HG03342 (cell line): ENCODE data around the gene DENND1A.

Experiments used
- ATAC-seq: cut with Tn5 transposase; IDR thresholded peaks from one replicate; pipeline ENCODE4 v1.9.1; 2021; ENCODE audit warnings: mild to moderate bottlenecking, moderate library complexity; ENCODE audit not compliant: unreplicated experiment

DENND1A gene

DNA sequence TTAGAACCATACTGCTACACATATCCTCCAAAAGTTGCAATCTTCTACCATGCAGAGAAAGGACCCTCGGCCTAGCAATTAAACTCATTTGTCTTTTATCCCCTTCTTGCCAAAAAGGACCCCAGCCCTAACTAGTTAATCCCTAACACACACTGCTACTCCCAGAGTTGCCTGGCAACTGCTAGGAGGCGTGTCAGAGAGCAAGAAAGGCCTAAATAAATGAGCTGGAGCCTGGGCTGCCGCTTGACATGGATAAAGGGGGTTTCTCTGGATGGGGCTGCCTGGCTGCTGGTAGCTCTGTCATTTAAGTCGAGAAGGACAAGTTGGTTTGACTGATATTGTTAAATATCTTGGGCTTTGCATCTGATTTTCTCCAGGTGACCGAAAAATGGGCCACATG, 379.1 kb downstream of the DENND1A start:
- no peak for ATAC-seq

DNA sequence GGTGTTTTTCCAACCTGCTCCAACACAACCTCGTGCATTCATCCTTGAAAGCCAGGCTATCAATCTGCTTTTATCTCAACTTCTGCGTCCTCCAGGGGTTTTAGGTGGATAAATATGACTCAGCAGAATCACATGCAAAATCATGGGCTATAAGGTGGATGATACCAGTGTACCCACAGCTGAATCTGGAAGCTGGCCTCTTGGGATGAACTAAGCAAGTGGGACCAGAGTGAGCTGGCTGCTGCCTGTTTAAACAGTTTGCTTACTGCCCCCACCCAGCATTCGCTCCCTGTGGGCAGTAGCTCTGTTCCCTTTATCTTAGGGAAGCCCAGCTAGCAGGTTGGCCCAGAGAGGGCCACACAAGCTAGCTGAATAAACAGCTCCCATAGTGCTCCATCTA, 379.9 kb downstream of the DENND1A start:
- no peak for ATAC-seq

DNA sequence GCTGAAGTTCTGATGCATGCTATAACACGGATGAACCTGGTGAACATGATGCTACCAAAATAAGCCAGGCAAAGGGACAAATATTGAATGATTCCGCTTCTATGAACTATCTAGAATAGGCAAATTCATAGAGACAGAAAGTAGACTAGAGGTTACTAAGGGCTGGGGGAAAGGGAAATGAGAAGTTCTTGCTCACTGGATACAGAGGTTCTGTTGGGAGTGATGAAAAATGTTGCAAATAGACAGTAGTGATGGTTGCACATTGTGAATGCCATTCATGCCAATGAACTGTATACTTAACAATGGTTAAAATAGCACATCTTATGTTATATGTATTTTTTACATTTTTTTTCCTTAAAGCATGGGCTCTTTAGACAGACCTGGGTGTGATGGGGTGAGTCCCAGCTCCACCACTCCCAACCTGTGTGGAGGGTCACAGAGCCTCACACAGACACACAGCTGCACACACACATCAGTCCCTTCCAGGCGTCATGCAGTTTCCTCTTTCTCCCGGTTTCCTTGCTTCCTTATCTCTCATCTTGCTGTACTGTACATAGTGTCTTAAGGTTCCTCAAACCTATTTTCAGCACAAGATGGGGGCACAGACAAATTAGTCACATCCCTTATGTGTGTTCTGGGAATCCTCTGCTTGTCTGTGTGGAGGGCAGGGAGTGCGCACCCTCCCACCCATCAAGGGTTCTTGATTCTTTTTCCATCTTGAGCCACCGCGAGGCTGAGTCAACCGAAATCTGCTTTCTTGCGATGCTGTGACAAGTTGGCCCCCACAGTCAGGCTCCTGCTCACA, 381.0 kb downstream of the DENND1A start:
- ATAC-seq = no peak

DNA sequence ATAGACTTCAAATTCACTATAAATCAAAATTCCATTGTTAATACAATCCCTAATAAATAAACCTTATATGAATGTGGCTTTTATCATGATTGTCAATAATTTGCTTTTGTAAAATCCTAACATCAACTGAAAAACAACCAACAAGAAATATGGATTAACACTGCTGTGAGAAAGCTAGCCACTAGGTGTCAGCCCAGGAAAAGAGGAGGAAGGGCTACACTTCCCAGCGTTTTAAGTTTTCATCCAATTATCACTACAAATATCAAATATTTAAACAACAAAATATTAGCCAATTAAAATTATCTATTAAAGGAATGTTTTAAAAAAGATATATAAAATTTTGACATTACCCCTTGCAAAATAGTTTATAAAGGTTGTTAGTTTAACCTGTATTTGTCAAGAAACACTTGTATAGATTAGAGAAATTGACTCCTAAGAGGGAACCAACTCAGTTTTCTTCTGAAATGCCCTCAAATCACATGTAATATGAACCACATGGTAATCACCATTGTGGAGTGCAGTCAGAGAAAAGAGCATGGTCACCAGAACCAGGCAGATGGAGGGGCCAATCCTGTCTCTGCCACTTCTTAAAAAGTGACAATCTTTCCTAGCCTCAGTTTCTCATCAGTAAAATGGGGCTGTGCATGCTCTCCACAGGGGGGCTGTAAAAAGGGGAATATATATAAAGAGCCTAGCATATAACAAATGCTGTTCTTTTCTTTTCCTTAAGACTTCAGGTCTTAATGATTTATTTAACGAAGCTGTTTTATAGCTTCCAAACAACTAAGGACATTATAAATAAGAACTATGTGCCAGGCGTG, 385.7 kb downstream of the DENND1A start:
- ATAC-seq = no peak

DNA sequence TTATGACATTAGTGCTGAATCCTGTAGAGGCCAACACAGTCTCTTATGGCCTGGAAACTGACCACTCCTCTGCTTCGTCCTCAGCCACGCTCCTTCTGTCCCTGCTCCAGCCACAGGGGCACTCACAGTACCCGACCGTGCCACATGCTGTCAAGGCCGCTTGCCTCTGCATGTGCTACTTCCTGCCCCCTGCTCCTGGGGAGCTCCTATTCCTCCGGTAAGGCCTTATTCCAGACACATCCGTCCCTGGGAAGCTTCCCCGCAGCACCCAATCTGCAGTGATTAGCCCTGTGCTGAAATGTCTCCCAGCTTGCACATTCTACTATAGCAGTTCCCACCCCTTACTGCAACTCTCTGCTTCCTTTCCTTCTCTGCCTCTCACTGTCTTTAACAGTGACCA, 386.4 kb downstream of the DENND1A start:
- ATAC-seq = no peak

DNA sequence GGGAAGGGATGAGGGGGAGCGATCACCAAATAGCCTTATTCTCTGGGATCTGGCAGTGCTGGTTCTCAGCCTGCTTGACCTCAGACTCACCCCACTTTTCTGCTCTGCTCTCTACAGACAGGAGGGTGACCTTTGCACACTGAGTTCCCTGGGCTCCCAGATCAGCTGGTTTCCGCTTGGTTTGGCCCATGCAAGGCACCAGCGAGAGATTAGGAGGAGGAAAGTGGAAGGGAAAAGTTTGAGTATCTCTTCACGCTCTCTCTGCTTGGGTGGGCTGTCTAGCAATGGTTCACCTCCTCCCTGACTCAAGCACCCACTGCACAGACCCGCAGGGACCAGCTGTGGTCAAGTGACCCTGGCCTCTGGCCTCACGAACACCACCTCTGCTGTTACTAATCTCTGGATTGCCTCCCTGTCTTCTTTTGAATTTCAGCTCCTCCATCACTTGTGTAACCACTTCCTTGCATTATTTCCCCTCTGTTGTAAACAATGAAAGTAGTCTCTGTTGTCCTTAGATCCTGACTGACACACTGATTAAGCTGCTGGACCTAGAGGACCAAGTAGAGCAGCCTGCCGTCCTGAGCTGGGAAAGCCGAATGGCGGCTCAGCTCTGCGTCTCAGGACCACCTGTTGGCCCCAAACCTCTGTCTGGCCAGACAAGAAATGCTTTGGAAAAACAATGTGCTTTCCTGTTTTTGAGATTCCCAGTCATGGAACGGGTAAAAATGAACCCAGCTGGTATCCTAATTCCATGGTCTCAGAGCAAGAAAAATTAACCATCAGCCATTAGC, 387.3 kb downstream of the DENND1A start:
- ATAC-seq = no peak

DNA sequence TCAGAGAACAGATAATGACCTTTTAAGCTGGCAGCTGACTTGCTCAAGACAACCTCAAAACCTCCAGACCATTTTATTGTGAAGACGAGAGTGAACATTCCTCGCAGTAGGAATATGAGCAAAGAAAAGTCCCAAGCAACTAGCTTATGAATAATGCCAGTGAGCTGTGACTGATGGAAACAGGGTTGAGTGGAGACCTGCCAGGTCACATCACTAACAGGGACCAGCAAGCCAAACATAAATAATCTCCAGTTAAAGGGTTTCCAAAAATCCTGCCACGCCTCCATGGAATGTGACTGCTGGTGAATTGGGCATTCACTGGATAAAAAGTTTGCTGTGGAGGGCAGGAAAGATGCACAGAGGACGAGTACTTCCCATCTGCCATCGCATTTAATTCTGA, 388.5 kb downstream of the DENND1A start:
- no peak for ATAC-seq

DNA sequence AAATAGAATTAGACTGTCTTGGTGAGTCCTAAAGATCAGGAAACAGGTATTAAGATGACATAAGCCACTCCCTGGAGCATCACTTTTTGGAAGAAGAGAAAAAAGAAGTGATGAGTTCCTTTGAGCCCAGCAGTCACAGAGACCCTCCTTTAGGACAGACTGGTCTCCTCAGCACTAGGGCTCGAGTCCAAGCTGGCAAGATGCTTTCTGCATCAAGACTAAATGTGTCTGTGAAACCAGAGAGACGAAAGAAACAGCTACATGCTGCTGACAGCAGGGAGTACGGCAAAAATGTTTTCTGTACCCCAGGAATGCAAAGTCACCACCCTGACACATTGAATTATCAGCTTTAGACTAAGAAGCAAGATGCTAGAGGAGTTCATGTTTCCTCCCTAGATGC, 389.5 kb downstream of the DENND1A start:
- ATAC-seq = no peak

DNA sequence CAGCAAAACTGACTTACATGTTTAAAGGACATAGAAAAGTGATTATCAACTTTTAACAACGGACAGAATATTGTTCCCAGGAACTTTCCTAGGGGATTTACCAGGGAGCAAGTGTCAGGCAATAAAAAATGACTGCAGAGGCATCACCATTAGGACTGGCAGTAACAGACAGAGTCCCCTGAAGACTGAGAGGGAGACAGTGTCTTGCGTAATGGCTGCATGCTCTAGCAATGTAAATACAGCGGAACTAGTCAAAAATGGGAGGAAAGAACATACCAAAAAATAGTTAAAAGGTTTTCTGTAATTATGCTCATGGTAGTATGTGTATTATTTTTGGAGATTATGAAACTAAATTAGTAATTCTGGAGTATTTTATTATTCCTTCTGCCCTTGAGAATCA, 392.1 kb downstream of the DENND1A start:
- ATAC-seq = no peak

DNA sequence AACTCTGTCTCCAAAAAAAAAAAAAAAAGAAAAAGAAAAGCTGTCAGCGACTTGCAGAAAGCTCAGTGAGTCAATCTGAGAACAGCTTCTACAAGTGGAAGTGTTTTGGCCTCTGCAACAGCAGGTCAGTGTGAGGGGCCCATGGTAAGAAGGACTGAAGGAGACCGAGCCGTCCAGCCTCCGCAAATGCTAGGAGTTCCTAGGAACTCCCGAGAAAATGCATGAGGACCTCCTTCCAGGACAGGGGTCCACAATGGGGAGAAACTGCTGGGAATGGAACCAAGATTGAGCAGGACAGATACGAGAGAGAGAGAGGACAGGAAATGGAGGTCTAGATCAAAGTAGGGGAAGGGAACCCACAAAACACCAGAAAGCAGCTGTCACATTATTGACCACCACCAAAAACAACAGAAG, 393.5 kb downstream of the DENND1A start:
- ATAC-seq = no peak

DNA sequence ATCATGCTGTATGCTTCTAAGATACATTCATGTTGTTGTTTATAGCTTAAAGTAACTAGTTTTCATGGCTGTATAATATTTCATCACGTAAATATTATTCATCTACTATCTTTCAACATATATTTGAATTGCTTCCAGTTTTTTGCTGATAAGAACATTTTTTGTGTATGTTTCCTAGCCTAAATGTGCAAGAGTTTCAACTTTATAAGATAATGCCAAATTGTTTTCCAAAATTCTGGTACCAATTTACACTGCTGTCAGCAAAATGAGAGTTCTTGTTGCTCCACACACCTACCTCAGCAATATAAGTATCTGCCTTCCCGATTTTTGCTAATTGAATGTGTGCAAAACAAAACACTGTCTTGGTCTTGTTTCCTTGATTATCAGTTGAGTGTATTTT, 395.6 kb downstream of the DENND1A start:
- ATAC-seq = no peak

DNA sequence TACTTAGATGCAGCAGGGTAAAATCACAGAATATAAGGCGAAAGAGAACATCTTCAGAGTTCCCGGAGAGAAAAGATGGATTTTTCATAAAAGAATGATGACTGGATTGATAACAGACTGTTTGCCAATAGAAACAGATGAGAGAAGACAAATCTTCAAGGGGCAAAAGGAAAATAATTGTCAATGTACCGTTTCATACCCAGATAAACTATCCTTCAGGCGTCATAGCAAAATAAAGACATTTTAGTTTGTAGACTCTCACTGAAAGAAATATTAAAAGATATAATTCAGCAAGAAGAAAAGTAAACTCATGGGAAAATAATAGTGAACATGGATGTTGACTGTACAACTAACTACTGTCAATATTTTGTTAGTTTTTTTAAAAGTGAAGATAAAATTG, 399.7 kb downstream of the DENND1A start:
- no peak for ATAC-seq

DNA sequence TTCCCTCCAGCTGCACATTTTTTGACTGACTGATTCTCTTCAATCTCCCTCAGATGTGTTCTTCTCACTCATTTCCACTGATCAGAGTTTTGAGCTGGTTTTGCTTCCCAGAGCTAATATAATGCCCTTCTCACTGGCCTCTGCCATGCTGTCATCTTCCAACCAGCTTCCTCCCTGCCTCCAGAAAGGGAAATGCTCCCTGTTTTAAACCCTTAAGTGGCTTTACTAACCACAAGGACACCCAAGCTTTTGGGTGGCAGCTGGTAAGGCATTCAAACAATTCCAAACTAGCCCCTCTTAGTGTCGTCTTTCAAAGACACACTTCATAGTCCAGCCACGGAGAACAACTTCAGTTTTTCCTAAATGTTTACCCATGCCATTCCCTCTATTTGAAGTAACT, 401.4 kb downstream of the DENND1A start:
- ATAC-seq = no peak

DNA sequence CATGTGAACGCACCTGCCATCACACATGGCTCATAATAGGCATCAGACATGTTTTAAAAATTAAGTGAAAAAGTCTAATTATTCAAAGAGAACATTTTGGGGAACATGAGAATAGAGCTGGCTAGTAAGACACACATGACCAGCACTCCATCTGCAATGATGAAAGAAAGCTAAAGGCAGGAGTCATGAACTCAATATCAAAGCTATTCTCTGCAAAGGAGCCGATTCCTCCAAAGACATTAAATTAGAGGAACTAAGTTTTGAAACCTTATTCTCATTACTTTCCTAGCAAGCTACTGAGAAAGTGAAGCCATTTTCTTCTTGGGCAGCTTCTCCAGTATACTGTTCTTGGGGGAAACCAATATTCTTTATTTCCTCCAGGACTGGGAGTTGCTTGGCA, 401.9 kb downstream of the DENND1A start:
- no peak for ATAC-seq

DNA sequence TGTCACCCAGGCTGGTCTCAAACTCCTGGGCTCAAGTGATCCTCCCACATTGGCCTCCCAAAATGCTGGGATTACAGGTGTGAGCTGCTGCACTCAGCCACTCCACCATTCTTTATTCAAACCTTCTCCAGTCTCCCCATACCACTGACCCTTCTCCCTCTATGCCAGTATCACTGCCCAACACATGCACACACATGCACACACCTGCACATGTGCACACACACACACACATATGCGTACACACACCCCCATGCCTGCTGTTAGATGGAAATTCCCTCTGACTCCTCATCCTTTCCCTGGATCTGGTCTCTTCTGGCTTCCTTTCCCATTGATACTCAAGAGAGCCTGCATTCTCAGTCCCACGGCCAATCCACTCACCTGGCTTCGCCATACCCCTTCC, 404.0 kb downstream of the DENND1A start:
- ATAC-seq = no peak

DNA sequence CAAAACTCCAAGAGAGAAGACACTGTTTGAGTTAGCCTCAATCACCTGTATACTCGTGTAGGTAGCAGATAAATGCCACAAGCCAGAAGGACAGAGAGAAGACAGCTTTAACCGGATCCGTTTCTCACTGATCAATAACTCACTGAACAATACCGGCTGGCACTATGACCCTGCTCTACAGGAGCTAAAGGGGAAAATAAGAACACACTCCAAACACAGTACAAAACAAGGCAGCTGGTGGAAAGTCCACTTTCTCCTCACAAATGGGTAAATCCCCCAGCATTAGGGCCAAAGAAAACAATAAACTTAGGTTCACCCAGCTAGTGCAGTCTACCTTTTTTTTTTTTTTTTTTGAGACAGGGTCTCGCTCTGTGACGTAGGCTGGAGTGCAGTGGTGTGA, 404.5 kb downstream of the DENND1A start:
- no peak for ATAC-seq

DNA sequence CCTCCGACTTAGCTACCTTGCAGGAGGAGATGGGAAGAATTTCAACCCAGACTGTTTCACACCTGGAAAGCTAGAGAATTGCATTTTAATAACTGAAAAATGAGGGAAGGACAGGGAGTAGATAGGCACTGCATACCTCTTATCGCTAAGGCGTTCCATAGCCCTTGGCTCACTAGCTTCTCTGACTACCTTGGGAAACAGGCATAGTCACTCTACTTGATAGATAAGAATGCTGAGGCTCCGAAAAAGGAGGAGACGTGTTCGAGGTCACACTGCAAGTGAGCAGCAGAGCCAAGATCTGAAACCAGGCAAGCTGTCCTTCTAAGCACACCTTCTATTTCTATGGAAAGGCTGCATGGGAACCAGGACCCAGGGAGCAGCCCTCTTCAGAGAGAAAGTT, 405.1 kb downstream of the DENND1A start:
- ATAC-seq = no peak

DNA sequence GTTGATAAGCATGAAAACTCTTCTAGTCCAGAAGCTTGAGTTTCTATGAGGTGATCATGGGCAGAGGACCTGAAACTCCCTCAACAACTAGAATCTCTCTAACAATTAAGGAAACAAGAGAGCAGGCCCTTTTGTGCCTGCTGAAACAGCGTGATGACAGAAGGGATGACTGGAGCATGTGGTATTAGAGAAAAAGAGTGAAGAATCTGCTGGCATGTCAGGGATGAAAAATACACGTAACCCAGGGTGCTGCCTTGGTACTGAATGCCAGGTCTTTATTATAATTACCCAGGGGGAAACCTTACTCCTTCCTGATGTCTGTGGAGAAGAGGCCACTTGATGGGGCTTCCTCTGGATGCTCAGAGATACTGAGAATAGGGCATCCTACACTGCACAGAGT, 406.1 kb downstream of the DENND1A start:
- no peak for ATAC-seq

DNA sequence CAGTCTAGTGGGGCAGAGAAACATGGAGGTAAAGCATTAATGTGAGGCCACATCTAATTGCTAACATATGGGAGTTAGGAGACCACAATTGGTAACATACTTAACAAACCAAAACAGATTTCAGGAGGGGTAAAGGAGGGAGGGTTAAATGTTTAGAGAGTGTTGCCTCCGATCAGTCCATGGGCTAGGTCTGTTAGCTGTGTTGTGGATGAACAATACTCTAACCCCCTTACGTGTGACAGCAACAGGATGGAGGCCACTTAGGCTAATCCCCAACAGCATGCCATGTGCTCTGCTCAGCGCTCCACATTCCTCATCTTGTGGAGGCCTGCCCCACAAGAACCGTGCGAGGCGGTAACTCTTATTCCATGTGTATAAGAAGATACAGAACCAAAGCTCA, 406.9 kb downstream of the DENND1A start:
- ATAC-seq = no peak

DNA sequence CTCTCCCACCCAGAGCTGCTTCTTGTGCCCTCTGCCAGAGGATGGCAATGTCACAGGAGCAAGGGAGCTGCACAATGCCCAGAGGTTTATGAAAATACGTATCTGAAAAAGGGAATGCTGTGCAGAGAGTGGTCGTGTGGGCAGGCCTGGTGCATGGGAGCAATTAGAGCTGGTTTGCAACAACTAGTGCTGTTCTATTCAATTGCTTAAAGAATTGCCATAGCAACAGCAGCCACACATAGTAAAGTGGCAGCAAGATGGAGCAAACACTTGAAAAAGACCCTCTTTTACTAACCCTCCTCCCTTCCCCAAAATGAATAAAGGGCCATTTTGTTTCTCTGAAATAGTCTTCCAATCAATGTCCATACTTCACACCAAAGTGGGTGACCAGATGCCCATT, 407.7 kb downstream of the DENND1A start:
- no peak for ATAC-seq

DNA sequence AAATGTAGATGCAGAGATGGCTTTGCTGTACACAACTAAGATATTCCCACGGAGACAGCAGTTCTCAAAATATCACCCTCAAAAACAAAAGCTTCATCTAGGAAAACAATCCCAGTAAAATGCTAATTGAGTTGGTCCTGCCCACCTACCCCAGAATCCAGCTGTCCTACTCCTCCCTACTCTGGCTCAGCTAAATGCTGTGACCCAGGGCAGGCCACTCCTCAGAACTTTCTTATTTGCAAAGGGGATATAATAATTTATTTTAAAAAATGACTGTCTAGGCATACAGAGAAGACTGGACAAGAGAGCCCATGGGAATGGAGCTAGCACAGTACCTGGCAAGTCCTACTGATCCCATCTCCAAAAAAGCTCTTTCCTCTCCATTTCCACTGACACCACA, 411.6 kb downstream of the DENND1A start:
- no peak for ATAC-seq

DNA sequence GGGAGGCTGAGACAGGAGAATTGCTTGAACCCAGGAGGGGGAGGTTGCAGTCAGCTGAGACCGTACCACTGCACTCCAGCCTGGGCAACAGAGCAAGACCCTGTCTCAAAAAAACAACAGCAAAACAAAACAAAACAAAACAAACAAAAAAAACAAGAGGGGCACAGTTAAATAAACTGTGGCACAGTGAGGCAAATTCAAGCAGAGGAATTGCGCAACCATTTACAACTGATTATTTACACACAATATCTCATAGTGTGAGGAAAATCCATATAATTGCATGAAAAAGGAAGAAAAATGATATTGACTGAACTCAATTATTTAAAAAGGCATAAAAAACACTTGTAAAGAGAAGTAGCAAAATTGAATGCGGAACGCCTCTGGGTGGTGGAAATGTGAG, 412.4 kb downstream of the DENND1A start:
- no peak for ATAC-seq
